ENCODE measurements around the gene TMEM63A.
"Not testable (repeated sequence)": the region's sequence is repeated elsewhere in the genome, so short reads cannot be mapped to it uniquely, and the experiment has no call there.

Gene TMEM63A

DNA sequence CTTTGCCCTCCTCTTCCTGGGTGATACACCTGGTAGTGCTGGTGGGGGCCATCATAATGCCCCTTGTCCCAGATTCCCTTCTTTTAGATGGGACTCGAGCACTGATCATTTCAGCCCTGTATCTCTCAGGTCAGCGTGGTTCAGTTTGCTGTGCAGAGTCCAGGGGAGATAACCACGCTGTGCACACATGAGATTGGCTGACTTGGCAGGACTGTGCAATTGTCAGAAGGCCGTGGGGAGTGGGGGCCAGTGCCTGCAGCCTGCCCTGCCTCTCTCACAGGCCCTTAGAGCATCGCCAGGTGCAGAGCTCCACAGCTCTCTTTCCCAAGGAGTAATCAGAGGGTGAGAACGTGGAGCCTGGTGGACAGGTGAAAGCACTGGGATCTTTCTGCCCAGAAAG is 57.1 kb downstream of the TMEM63A start:
- H3K27ac ChIP-seq (ENCODE audit: low read depth, low read length) = no peak overlapping the region
- no peak overlapping the region for H3K4me3 ChIP-seq (ENCODE audit: low read length)
- H3K4me1 ChIP-seq (ENCODE audit: control insufficient read depth, insufficient read depth, low read length) = peaks cover 3% of the 10 kb centered on the region
- H3K36me3 ChIP-seq (ENCODE audit: control insufficient read depth, insufficient read depth, low read length) = peaks cover 3% of the 10 kb centered on the region
- no peak overlapping the region for H3K9ac ChIP-seq (ENCODE audit: low read length)
- H3K27me3 ChIP-seq (ENCODE audit: control insufficient read depth, insufficient read depth, low read length) = no peaks in the 10 kb centered on the region

DNA sequence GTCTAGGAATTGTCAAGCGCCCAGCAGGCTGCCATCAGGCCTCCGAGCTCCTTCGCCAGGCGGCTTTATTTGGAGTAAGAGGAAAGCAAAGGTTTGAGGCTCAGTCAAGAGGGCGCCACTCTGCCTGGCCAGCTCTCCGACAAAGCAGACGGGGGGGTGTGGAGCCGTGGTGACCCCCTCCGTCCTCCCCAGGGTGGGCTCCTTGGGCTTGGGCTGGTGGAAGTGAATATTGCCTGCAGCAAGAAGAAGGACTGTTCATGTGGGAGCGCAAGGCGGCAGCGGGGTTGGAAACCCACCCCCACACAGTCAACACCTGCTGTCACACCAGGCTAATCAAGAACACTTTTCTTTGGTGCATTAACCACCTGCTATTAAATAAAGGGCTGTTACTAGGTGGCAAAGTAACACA is 57.6 kb downstream of the TMEM63A start:
- H3K36me3 ChIP-seq (ENCODE audit: control insufficient read depth, insufficient read depth, low read length) = peaks cover 3% of the 10 kb centered on the region
- H3K4me3 ChIP-seq (ENCODE audit: low read length) = no peak overlapping the region
- no peaks in the 10 kb centered on the region for H3K27me3 ChIP-seq (ENCODE audit: control insufficient read depth, insufficient read depth, low read length)
- peaks cover 6% of the 10 kb centered on the region for H3K4me1 ChIP-seq (ENCODE audit: control insufficient read depth, insufficient read depth, low read length)
- H3K9ac ChIP-seq (ENCODE audit: low read length) = no peak overlapping the region
- no peak overlapping the region for H3K27ac ChIP-seq (ENCODE audit: low read depth, low read length)

DNA sequence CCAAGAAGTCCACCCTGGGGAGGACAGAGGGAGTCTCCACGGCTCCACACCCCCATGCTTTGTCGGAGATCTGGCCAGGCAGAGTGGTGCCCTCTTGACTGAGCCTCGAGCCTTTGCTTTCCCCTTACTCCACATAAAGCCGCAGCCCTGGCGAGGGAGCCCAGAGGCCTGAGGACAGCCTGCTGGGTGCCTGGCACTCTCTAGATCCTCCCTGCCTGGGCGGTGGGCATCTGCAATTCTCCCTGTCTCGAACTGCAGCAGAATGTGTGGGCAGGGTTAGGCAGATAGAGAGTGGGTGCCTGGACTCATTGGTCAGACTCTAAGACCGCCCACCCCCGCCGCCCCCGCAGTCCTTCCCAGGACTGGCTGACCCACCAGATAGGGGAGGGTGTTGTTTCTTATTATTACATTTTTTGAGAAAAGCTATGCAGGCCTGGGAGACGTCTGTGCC is 58.3 kb downstream of the TMEM63A start:
- Histone ChIP-seq H3K4me1 (ENCODE audit: control insufficient read depth, insufficient read depth, low read length) (peaks cover 7% of the 10 kb centered on the region), H3K9ac (ENCODE audit: low read length) (no peak overlapping the region), H3K27ac (ENCODE audit: low read depth, low read length) (no peak overlapping the region), H3K36me3 (ENCODE audit: control insufficient read depth, insufficient read depth, low read length) (no peaks in the 10 kb centered on the region), H3K4me3 (ENCODE audit: low read length) (no peak overlapping the region), H3K27me3 (ENCODE audit: control insufficient read depth, insufficient read depth, low read length) (no peaks in the 10 kb centered on the region)

DNA sequence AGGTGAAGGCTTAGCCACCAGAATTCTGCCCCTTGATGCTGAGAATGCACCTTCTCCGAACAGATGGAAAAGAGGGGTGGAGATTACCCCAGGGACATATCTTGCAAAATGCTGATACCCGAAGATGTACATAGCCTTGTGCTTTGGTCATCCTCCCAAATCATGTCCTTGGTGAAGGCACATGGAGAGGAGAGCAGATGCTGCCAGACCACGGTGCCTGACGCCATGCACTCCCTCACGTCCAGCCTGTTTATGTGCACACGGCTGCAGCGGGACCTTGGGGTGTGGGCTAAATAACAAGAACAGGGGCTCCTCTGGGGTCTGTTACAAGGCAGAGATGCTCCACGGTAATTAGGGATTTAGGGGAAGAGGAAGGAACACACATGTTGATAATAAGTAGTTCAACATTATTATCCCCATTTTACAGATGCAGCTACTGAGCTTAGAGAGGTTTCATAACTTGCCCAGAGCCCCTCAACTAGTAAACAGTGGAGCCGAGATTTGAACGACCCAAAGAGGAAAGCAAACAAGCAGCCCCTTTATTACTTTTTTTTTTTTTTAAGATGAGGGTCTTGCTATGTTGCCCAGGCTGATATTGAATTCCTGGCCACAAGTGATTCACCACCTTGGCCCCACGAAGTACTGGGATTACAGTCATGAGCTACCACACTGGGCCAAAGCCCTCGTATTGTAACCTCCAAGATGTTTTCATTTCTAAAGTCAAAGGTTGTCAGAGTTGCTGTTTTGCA is 59.4 kb downstream of the TMEM63A start:
- Histone ChIP-seq H3K27ac (ENCODE audit: low read depth, low read length) (no peak overlapping the region), H3K9ac (ENCODE audit: low read length) (no peak overlapping the region), H3K27me3 (ENCODE audit: control insufficient read depth, insufficient read depth, low read length) (no peaks in the 10 kb centered on the region), H3K36me3 (ENCODE audit: control insufficient read depth, insufficient read depth, low read length) (no peaks in the 10 kb centered on the region), H3K4me1 (ENCODE audit: control insufficient read depth, insufficient read depth, low read length) (peaks cover 15% of the 10 kb centered on the region), H3K4me3 (ENCODE audit: low read length) (no peak overlapping the region)

DNA sequence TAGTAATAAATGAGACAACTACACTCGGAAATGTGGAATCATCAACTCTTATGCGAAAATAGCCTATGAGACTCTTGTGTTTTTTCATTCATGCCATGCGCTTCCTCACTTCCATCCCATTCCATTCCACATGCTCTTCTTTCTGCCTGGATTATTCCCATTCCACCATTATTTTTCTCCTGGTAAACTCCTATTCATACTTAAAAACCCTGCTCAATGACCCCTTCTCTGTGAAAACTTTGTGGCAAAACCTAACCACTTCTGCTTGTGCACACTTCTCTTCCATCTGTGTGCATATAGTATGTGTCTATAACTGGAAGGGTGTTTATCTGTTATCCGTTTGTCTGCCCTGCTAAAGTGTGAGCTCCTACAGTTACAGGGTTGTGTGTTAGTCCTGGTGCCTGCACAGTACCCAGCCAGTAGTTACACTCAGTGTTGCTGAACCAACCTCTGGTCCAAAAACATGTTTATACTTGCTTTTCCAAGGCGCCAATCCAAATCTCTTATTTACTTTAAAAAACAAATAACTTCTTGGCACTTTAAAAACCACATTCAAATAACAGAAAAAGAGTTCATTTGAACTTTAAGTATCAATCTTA is 61.6 kb downstream of the TMEM63A start:
- Histone ChIP-seq H3K4me3 (ENCODE audit: low read length) (no peak overlapping the region), H3K27ac (ENCODE audit: low read depth, low read length) (no peak overlapping the region), H3K4me1 (ENCODE audit: control insufficient read depth, insufficient read depth, low read length) (peaks cover 33% of the 10 kb centered on the region), H3K27me3 (ENCODE audit: control insufficient read depth, insufficient read depth, low read length) (no peaks in the 10 kb centered on the region), H3K9ac (ENCODE audit: low read length) (no peak overlapping the region), H3K36me3 (ENCODE audit: control insufficient read depth, insufficient read depth, low read length) (no peaks in the 10 kb centered on the region)

DNA sequence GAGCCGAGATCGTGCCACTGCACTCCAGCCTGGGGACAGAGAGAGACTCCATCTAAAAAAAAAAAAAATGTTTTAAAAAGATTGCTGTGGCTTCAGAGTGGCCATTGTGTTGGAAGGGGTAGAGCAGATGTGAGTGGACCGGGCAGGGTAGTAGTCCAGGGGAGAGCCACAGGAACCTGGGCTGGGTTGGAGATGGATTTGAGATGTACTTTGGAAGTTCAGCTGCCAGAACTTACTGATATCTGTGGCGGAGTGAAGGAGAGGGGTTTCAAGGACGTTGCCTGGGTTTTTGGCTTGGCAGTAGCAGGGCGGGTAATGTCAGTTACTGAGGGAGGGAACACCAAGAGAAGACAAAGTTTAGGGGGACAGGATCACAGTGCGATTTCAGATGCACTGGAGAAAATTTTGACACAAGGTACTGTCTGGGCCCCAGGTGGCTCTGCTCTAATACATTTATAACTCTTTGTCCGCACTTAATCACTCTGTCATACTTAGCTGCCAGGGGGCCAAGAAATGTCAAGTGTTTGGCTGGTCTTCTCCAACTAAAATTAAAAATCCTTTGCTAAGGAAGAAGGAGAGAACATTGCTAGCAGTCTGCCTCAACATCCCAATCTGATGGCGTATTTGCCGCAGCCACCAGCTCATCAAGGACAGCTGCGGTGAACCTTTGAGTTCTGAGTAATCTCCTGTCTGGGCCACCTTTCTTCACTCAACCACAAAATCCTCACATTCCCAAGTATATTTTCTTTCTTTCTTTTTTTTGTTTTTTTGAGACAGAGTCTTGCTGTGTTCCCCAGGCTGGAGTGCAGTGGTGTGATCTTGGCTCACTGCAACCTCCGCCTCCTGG is 62.6 kb downstream of the TMEM63A start:
- H3K36me3 ChIP-seq (ENCODE audit: control insufficient read depth, insufficient read depth, low read length) = no peaks in the 10 kb centered on the region
- peaks cover 33% of the 10 kb centered on the region for H3K4me1 ChIP-seq (ENCODE audit: control insufficient read depth, insufficient read depth, low read length)
- no peaks in the 10 kb centered on the region for H3K27me3 ChIP-seq (ENCODE audit: control insufficient read depth, insufficient read depth, low read length)
- H3K27ac ChIP-seq (ENCODE audit: low read depth, low read length) = peak overlapping the region; percentile 51
- no peak overlapping the region for H3K4me3 ChIP-seq (ENCODE audit: low read length)
- no peak overlapping the region for H3K9ac ChIP-seq (ENCODE audit: low read length)

DNA sequence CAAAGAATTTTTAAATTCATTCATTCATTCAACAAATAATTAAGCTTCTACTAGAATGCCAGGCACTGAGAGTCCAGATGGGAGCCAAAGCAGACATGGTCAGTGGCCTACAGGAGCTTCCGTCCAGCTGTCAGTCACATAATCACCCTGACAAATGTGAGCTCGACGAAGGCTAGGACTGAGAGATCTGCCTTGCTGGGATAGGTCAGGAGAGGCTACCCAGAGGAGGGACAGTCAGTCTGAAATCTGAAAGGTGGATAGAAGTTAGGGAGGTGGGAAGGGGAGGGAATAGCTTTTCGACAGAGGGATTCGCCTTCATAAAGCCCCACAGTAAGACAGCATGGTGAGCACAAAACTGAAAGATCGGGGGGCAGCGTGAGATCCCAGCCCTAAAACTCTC is 64.0 kb downstream of the TMEM63A start:
- Histone ChIP-seq H3K9ac (ENCODE audit: low read length) (no peak overlapping the region), H3K4me1 (ENCODE audit: control insufficient read depth, insufficient read depth, low read length) (peaks cover 45% of the 10 kb centered on the region), H3K36me3 (ENCODE audit: control insufficient read depth, insufficient read depth, low read length) (no peaks in the 10 kb centered on the region), H3K4me3 (ENCODE audit: low read length) (no peak overlapping the region), H3K27me3 (ENCODE audit: control insufficient read depth, insufficient read depth, low read length) (no peaks in the 10 kb centered on the region), H3K27ac (ENCODE audit: low read depth, low read length) (peak overlapping the region; percentile 79)

DNA sequence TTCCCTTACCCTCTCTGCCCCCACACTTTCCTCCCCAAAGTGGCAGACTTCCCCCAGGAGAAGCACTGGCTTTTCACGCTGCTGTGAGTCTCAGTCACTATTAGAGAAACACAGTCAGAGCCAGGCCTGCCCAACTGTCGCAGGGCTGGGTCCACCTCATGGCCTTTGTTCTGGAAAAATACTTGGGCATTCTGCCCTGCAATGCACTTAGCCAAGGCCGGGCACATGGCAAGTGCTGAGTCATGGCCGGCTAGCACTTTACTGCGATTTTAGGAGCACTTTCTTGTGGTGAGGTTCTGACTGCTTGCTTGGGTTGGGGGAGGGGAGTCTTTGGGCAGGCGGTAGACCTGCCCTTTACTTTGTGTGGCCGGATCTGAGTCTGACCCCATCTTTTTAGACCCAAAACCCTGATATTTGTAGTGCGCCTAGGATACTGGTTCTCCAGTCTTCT is 64.5 kb downstream of the TMEM63A start:
- Histone ChIP-seq H3K9ac (ENCODE audit: low read length) (no peak overlapping the region), H3K27me3 (ENCODE audit: control insufficient read depth, insufficient read depth, low read length) (no peaks in the 10 kb centered on the region), H3K36me3 (ENCODE audit: control insufficient read depth, insufficient read depth, low read length) (no peaks in the 10 kb centered on the region), H3K4me1 (ENCODE audit: control insufficient read depth, insufficient read depth, low read length) (peaks cover 51% of the 10 kb centered on the region), H3K4me3 (ENCODE audit: low read length) (peak overlapping the region; percentile 3), H3K27ac (ENCODE audit: low read depth, low read length) (peak overlapping the region; percentile 79)

DNA sequence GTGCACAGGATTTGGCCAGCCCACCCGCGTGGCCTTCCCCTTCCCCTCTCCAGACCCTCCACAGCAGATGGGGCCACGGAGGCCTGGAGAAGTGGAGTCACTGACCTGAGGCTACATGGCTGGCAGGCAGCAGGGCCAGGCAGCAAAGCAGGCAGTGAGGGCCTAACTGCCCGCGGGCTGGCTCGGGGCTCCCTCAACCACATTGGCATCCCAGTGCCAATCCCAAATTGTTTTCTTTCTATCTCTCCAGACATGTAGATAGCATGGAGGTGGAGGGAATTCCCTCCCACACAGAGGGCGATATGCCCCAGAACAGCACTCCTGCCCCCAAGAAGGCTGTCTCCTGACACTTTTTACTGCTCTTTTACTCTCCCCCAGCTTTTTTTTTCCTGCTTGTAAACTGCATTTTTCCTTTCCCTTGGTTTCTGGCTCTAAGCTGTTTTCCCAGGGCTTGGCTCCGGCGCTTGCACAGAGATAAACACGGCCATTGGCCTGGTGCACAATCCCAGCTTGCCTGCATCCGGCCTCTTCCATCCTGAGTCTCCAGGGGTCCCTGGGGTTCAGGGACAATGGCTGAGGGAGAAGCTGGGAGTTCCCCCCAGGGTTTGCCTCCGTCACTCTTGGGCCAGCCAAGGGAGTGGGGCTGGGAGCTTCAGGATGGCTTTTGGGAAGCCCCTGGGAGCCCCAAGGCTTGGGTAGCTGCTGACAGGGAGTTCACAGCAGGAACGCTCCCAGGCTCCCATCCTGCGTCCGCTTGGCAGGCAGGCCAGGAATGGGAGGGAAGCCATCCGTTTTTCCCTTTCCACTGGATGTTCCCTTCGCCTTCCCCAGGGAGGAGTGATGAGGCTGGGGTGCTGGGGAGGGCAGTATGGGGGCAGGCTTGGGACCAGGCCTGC is 65.3 kb downstream of the TMEM63A start:
- no peak overlapping the region for H3K9ac ChIP-seq (ENCODE audit: low read length)
- H3K27me3 ChIP-seq (ENCODE audit: control insufficient read depth, insufficient read depth, low read length) = no peaks in the 10 kb centered on the region
- H3K27ac ChIP-seq (ENCODE audit: low read depth, low read length) = peak overlapping the region; percentile 79
- peaks cover 53% of the 10 kb centered on the region for H3K4me1 ChIP-seq (ENCODE audit: control insufficient read depth, insufficient read depth, low read length)
- no peaks in the 10 kb centered on the region for H3K36me3 ChIP-seq (ENCODE audit: control insufficient read depth, insufficient read depth, low read length)
- H3K4me3 ChIP-seq (ENCODE audit: low read length) = no peak overlapping the region

DNA sequence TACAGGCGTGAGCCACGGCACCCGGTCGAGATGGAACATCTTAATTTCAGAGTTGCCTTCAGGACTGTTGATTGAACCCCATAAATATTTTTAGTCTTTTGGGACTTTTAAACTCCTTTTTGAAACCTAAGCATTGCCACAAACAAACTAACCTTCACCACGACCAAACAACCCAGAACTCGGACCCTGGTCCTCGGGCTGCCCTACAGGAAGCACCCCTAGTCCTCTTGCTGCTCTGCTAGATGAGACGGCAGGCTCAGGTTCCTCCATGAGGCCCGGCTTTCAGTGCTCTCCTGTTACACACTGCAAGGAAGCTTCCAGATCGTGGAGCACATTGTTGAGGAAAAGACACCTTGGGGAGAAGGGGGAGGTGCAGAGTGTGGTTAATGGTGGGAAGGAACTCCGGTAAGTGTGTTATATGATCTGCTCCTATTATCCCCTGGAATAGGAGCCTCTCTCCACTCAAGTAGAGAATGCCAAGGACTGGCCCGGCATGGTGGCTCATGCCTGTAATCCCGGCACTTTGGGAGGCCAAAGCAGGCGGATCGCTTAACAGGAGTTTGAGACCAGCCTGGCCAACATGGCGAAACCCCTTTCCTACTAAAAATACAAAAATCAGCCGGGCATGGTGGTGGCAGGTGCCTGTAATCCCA is 66.5 kb downstream of the TMEM63A start:
- H3K27me3 ChIP-seq (ENCODE audit: control insufficient read depth, insufficient read depth, low read length) = no peaks in the 10 kb centered on the region
- peaks cover 58% of the 10 kb centered on the region for H3K4me1 ChIP-seq (ENCODE audit: control insufficient read depth, insufficient read depth, low read length)
- no peaks in the 10 kb centered on the region for H3K36me3 ChIP-seq (ENCODE audit: control insufficient read depth, insufficient read depth, low read length)
- peak overlapping the region; percentile 61 for H3K27ac ChIP-seq (ENCODE audit: low read depth, low read length)
- no peak overlapping the region for H3K4me3 ChIP-seq (ENCODE audit: low read length)
- H3K9ac ChIP-seq (ENCODE audit: low read length) = no peak overlapping the region

DNA sequence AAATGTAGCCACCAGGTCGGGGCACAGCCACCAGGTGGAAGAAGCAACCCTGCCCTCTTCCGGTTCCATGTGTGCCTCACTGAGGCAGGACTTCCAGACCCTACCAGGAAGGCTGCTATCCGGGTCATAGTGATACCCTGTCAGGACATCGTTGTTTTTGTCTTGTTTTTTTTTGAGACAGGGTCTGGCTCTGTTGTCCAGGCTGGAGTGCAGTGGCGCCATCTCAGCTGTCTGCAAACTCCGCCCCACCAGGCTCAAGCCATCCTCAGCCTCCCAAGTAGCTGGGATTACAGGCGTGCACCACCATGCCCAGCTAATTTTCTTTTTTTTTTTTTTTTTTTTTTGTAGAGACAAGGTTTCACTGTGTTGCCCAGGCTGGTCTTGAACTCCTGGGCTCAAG is 67.1 kb downstream of the TMEM63A start:
- not testable (repeated sequence) for H3K4me3 ChIP-seq (ENCODE audit: low read length); H3K27me3 ChIP-seq (ENCODE audit: control insufficient read depth, insufficient read depth, low read length); H3K36me3 ChIP-seq (ENCODE audit: control insufficient read depth, insufficient read depth, low read length); H3K9ac ChIP-seq (ENCODE audit: low read length)
- H3K27ac ChIP-seq (ENCODE audit: low read depth, low read length) = peak overlapping the region; percentile 7
- peaks cover 58% of the 10 kb centered on the region for H3K4me1 ChIP-seq (ENCODE audit: control insufficient read depth, insufficient read depth, low read length)

Data from rectal smooth muscle tissue (tissue), 1 donor.